Testis (tissue), 3 donors: ENCODE data around the gene DNAJC7. TPM values are rescaled to one million over a fixed set of nuclear protein-coding genes. Genes with fewer than 3 reads are reported as not detected.

Experiments used
- DNase-seq: peaks from one replicate; pipeline ENCODE4 v3.0.0-alpha.2; 2019
- H3K27ac ChIP-seq, 2 donors: fragments of 200-600 bp; sonication (generic); one replicate each; pipeline ENCODE4 v1.5.1; 2019
- H3K27me3 ChIP-seq: fragments of 200-600 bp; sonication (generic); one replicate; pipeline ENCODE4 v1.5.1; 2019
- H3K36me3 ChIP-seq: fragments of 200-600 bp; sonication (generic); one replicate; pipeline ENCODE4 v1.5.1; 2017; ENCODE audit warnings: low read depth; ENCODE audit errors: missing control alignments
- H3K4me1 ChIP-seq: fragments of 200-600 bp; sonication (generic); one replicate; pipeline ENCODE4 v1.5.1; 2019
- H3K4me3 ChIP-seq, 2 donors: fragments of 200-600 bp; sonication (generic); one replicate each; pipeline ENCODE4 v1.5.1; 2017 to 2019
- H3K9me3 ChIP-seq: fragments of 200-600 bp; sonication (generic); one replicate; pipeline ENCODE4 v1.5.1; 2017
- CTCF ChIP-seq, 3 experiments: fragments of 450-650 bp in 2 of 3; fragments of 200-600 bp in 1 of 3; sonication (generic) in 1 of 3; IDR thresholded peaks; one replicate each; pipeline ENCODE4 v1.5.1; 2016 to 2019; ENCODE audit warnings: antibody characterized with exemption in 3 of 3, mild to moderate bottlenecking in 2 of 3, moderate library complexity in 1 of 3
- POLR2A ChIP-seq: fragments of 450-650 bp; IDR thresholded peaks from one replicate; pipeline ENCODE4 v1.6.1; 2017; ENCODE audit warnings: antibody characterized with exemption, mild to moderate bottlenecking, moderate library complexity
- WGBS, 2 donors: methylation state at CpG; one replicate each; pipeline ENCODE4 v1.1.5; 2018; 5-methylcytosine and 5-hydroxymethylcytosine counted together
- intact Hi-C: fragments of 100-400 bp; cut with DNase I; formaldehyde crosslinking; loops from one replicate; pipeline ENCODE4 v1.15.1; 2023; ENCODE audit warnings: low total_unique reads
- polyA plus RNA-seq: library from polyadenylated mRNA; stranded (reverse); fragments of 350-450 nt; fragmentation: Illumina TruSeq; extraction: RNeasy Lipid Tissue Mini Kit (QIAGEN cat#74804); gene quantifications from one replicate; pipeline ENCODE4 v1.2.3, GENCODE V29; 2014; ENCODE audit warnings: low read depth, low replicate concordance; ENCODE audit not compliant: insufficient read depth
- total RNA-seq, 2 donors: library from RNA; depleted of rRNA; stranded (reverse); fragments of >200 nt; gene quantifications; one replicate each; pipeline ENCODE4 v1.2.3, GENCODE V29; 2016

The DNAJC7 gene
- total and polyA plus RNA-seq, 3 donors from 2014 or later = 81.1 to 94.3 (median 86.2) TPM

DNA sequence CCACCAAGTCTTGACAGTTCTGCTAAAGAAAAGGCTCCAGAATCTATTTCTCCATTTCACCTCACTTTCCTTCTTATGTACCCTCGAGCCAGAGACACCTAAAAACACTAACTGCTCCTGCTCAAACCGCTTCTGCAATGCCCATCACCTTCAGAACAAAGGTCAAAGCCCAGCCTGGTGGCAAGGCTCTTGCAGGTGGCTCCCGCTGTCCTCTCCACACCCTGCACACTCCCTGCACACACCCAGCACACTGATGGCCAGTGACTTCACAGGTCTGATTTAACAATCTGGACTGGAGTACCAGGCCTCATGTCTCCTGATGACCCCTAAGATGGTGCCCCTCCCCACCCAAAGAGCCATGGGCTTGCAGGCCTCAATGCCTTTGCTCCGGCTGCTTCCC, 43.0 kb upstream of the DNAJC7 start:
- no peak for DNase-seq
- Histone ChIP-seq H3K4me3 (no peak overlapping the region), H3K9me3 (no peaks in the 10 kb centered on the region), H3K27ac (no peak overlapping the region), H3K27me3 (no peaks in the 10 kb centered on the region), H3K4me1 (peaks cover 14% of the 10 kb centered on the region), H3K36me3 (no peaks in the 10 kb centered on the region)
- TF ChIP-seq POLR2A = no peak
- no peak for TF ChIP-seq CTCF (IDR thresholded peaks at IDR 0.05)
- WGBS, 2 donors = 95% methylated on average over 4 of the region's 4 CpGs
- intact Hi-C loops = no loop called here

DNA sequence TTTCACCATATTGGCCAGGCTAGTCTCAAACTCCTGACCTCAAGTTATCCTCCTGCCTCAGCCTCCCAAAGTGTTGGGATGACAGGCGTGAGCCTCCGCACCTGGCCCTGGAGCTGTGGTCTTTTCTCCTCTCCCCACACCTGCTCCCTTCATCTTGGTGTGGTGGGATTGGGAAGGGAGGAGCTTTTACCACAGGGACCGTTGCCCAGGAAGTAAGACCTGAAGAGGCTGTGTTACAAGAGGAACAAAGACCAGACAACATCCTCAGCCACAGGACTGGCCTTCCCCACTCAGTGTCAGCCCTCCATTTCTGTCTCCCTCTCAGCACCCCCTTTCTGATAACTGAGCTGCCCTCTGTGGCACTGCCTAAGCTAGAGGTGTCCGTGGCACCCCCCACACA, 42.6 kb upstream of the DNAJC7 start:
- no peak for TF ChIP-seq CTCF (IDR thresholded peaks at IDR 0.05)
- no peak for TF ChIP-seq POLR2A
- 87 to 88% methylated on average over 4 of the region's 4 CpGs for WGBS, 2 donors
- intact Hi-C loops = no loop called here

GRCh38 chr17:42058063-42058462, 40.8 kb upstream of the DNAJC7 start:
- no peaks in the 10 kb centered on the region for H3K27me3 ChIP-seq
- H3K27ac ChIP-seq = no peak overlapping the region
- peaks cover 21% of the 10 kb centered on the region for H3K4me1 ChIP-seq
- peak; percentile 61 for DNase-seq
- no peak overlapping the region for H3K4me3 ChIP-seq
- WGBS, 2 donors = 32 to 57% methylated on average over 2 to 3 of the region's 7 CpGs
- H3K9me3 ChIP-seq = no peaks in the 10 kb centered on the region
- intact Hi-C loops = no loop called here
- H3K36me3 ChIP-seq = no peaks in the 10 kb centered on the region
- TF ChIP-seq POLR2A = no peak
- no peak for TF ChIP-seq CTCF (IDR thresholded peaks at IDR 0.05)

More for the DNA sequence above, 42.6 kb upstream of the DNAJC7 start:
- H3K27me3 ChIP-seq = no peaks in the 10 kb centered on the region
- no peak for DNase-seq
- H3K4me1 ChIP-seq = peaks cover 18% of the 10 kb centered on the region
- no peak overlapping the region for H3K27ac ChIP-seq
- H3K36me3 ChIP-seq = no peaks in the 10 kb centered on the region
- no peaks in the 10 kb centered on the region for H3K9me3 ChIP-seq
- H3K4me3 ChIP-seq = no peak overlapping the region

DNA sequence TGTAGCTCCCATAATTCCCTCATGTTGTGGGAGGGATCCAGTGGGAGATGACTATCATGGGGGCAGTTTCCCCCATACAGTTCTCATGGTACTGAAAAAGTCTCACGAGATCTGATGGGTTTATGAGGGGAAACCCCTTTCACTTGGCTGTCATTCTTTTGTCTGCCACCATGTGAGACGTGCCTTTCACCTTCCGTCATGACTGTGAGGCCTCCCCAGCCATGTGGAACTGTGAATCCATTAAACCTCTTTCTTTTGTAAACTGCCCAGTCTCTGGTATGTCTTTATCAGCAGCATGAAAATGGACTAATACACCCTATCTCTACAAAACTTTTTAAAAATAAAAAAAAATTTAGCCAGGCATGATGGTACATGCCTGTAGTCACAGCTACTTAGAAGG, 39.4 kb upstream of the DNAJC7 start:
- Histone ChIP-seq H3K27me3 (no peaks in the 10 kb centered on the region), H3K27ac (no peak overlapping the region), H3K4me1 (peaks cover 21% of the 10 kb centered on the region), H3K9me3 (no peaks in the 10 kb centered on the region), H3K4me3 (no peak overlapping the region), H3K36me3 (no peaks in the 10 kb centered on the region)
- 75 to 82% methylated on average over 3 of the region's 3 CpGs for WGBS, 2 donors
- DNase-seq = no peak
- TF ChIP-seq POLR2A = no peak
- TF ChIP-seq CTCF (IDR thresholded peaks at IDR 0.05) = no peak
- intact Hi-C loops = no loop called here

DNA sequence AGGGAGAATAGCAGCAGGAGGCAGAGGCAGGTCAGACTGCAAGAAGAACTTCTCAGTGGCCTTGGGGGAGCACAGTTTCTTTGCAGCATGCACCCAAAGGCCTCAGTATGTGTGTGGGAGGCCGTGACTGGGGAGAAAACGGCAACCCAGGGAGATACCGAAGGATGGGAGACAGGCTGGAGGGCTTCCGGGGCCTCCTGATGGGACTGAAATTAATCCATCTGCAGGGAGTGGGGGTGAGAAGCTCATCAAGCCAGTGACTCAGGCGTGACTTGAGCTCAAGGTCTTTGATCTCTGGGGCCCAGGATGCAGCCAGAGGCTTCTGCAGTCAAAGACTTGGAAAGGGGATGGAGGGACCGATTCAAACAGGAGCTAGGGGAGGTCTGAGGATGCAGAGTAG, 38.3 kb upstream of the DNAJC7 start:
- WGBS, 2 donors = 55 to 59% methylated on average over 6 of the region's 6 CpGs
- DNase-seq = peak; percentile 75
- Histone ChIP-seq H3K27ac (no peak overlapping the region), H3K27me3 (no peaks in the 10 kb centered on the region), H3K4me1 (peaks cover 26% of the 10 kb centered on the region), H3K4me3 (no peak overlapping the region), H3K36me3 (no peaks in the 10 kb centered on the region), H3K9me3 (no peaks in the 10 kb centered on the region)
- TF ChIP-seq CTCF (IDR thresholded peaks at IDR 0.05) = no peak
- TF ChIP-seq POLR2A = no peak
- intact Hi-C loops = no loop called here
